BLaER1 treated with 17β-estradiol and CSF1 and Interleukin-3, amounts not matched to agents 10 nM and 100 nM (cell line): ENCODE data around the gene SYCE1L.
"Not testable (repeated sequence)": the region's sequence is repeated elsewhere in the genome, so short reads cannot be mapped to it uniquely, and the experiment has no call there.

Experiments
- H3K27ac ChIP-seq, 11 experiments: shearing (Covaris generic); formaldehyde crosslinking; 2 replicates each; pipeline ENCODE4 v1.8.1; 2022
- H3K27me3 ChIP-seq, 11 experiments: shearing (Covaris generic); formaldehyde crosslinking; 2 replicates each; pipeline ENCODE4 v1.8.1; 2022
- H3K36me3 ChIP-seq, 11 experiments: shearing (Covaris generic); formaldehyde crosslinking; 2 replicates each; pipeline ENCODE4 v1.8.1; 2022
- H3K4me1 ChIP-seq, 10 experiments: shearing (Covaris generic); formaldehyde crosslinking; 2 replicates each; pipeline ENCODE4 v1.8.1; 2022
- H3K4me2 ChIP-seq, 11 experiments: shearing (Covaris generic); formaldehyde crosslinking; 2 replicates each; pipeline ENCODE4 v1.8.1; 2022
- H3K4me3 ChIP-seq, 10 experiments: shearing (Covaris generic); formaldehyde crosslinking; 2 replicates each; pipeline ENCODE4 v1.8.1; 2022
- H3K9ac ChIP-seq, 11 experiments: shearing (Covaris generic); formaldehyde crosslinking; 2 replicates each; pipeline ENCODE4 v1.8.1; 2022
- H3K9me3 ChIP-seq, 11 experiments: shearing (Covaris generic); formaldehyde crosslinking; replicated peaks in 1 of 11; 2 replicates each; pipeline ENCODE4 v1.8.1; 2022
- H4K20me1 ChIP-seq, 11 experiments: shearing (Covaris generic); formaldehyde crosslinking; 2 replicates each; pipeline ENCODE4 v1.8.1; 2022
- Cebpa-rat ChIP-seq, 11 experiments: shearing (Covaris generic); IDR thresholded peaks; 2 replicates each; pipeline ENCODE4 v1.8.1; 2022

The SYCE1L gene

GRCh38 chr16:77171745-77172635 is 27.2 kb upstream of the SYCE1L start:
- H3K36me3 ChIP-seq: no peaks in the 10 kb centered on the region
- no peaks in the 10 kb centered on the region for H3K27me3 ChIP-seq
- H3K4me2 ChIP-seq: no peak overlapping the region
- no peak overlapping the region for H3K9ac ChIP-seq
- no peaks in the 10 kb centered on the region for H3K9me3 ChIP-seq
- H3K4me3 ChIP-seq: no peak overlapping the region
- no peak for TF ChIP-seq Cebpa-rat (IDR thresholded peaks at IDR 0.05)
- H4K20me1 ChIP-seq: no peaks in the 10 kb centered on the region
- H3K27ac ChIP-seq: no peak overlapping the region
- H3K4me1 ChIP-seq: no peaks in the 10 kb centered on the region

- Histone ChIP-seq H3K4me3 (no peak overlapping the region), H3K27me3 (no peaks in the 10 kb centered on the region)
- TF ChIP-seq Cebpa-rat (IDR thresholded peaks at IDR 0.05): no peak
These were observed 26.3 kb upstream of the SYCE1L start for GRCh38 chr16:77172951-77173350.

GRCh38 chr16:77183137-77183536 is 16.1 kb upstream of the SYCE1L start:
- no peak for TF ChIP-seq Cebpa-rat (IDR thresholded peaks at IDR 0.05)
- Histone ChIP-seq H3K9ac (no peak overlapping the region), H3K4me1 (peaks cover 0 to 11% (median 0%) of the 10 kb centered on the region in 10 experiments; a peak in 5 of 20 replicates), H4K20me1 (no peaks in the 10 kb centered on the region), H3K4me2 (no peak overlapping the region), H3K27ac (no peak overlapping the region), H3K4me3 (no peak overlapping the region), H3K9me3 (peaks cover 0 to 5% (median 0%) of the 10 kb centered on the region in 11 experiments; a peak in 1 of 22 replicates), H3K27me3 (no peaks in the 10 kb centered on the region), H3K36me3 (no peaks in the 10 kb centered on the region)

More at GRCh38 chr16:77172951-77173350, 26.3 kb upstream of the SYCE1L start:
- Histone ChIP-seq H3K27ac (no peak overlapping the region), H4K20me1 (no peaks in the 10 kb centered on the region), H3K4me1 (no peaks in the 10 kb centered on the region), H3K9ac (no peak overlapping the region), H3K36me3 (no peaks in the 10 kb centered on the region), H3K9me3 (no peaks in the 10 kb centered on the region), H3K4me2 (no peak overlapping the region)

- H3K27me3 ChIP-seq, H3K27ac ChIP-seq, H3K36me3 ChIP-seq, H3K9me3 ChIP-seq, H3K9ac ChIP-seq, H3K4me3 ChIP-seq, H3K4me2 ChIP-seq, H4K20me1 ChIP-seq: not testable (repeated sequence)
- peaks cover 0 to 14% (median 8%) of the 10 kb centered on the region in 10 experiments; a peak in 13 of 20 replicates for H3K4me1 ChIP-seq
These were observed 12.9 kb upstream of the SYCE1L start for GRCh38 chr16:77186298-77186697.

GRCh38 chr16:77190190-77190477 is 9.1 kb upstream of the SYCE1L start:
- Histone ChIP-seq H3K4me3 (peak overlapping the region; percentile 80 to 97 (median 90)), H3K4me1 (peaks cover 23 to 39% (median 29%) of the 10 kb centered on the region in 10 experiments), H4K20me1 (peaks cover 10 to 30% (median 21%) of the 10 kb centered on the region in 11 experiments; a peak in 19 of 22 replicates), H3K27me3 (no peaks in the 10 kb centered on the region), H3K4me2 (peak overlapping the region; percentile 80 to 97 (median 92)), H3K9me3 (no peaks in the 10 kb centered on the region), H3K9ac (peak overlapping the region; percentile 84 to 94 (median 90)), H3K27ac (peak overlapping the region; percentile 92 to 97 (median 94)), H3K36me3 (peaks cover 24 to 30% (median 28%) of the 10 kb centered on the region in 11 experiments)
- no peak for TF ChIP-seq Cebpa-rat (IDR thresholded peaks at IDR 0.05)

- peak within 1 kb of the TSS; percentile 92 to 97 (median 94) for H3K27ac ChIP-seq
These were observed 8.5 kb upstream of the SYCE1L start, which contains the start of gene MON1B for GRCh38 chr16:77190478-77191258. MON1B (plus strand) TSS chr16:77191190; CDS start chr16:77191486, 296 bp downstream.

GRCh38 chr16:77191259-77191969 is 7.8 kb upstream of the SYCE1L start:
- Histone ChIP-seq H3K9me3 (no peaks in the 10 kb centered on the region), H3K4me3 (peak overlapping the region; percentile 80 to 97 (median 90)), H3K36me3 (peaks cover 37 to 43% (median 41%) of the 10 kb centered on the region in 11 experiments), H4K20me1 (peaks cover 14 to 39% (median 33%) of the 10 kb centered on the region in 11 experiments; a peak in 20 of 22 replicates), H3K4me2 (peak overlapping the region; percentile 86 to 97 (median 92)), H3K27ac (peak overlapping the region; percentile 92 to 97 (median 94)), H3K27me3 (no peaks in the 10 kb centered on the region), H3K4me1 (peaks cover 23 to 46% (median 29%) of the 10 kb centered on the region in 10 experiments), H3K9ac (peak overlapping the region; percentile 84 to 94 (median 90))
- TF ChIP-seq Cebpa-rat (IDR thresholded peaks at IDR 0.05): no peak

More at GRCh38 chr16:77190478-77191258, 8.5 kb upstream of the SYCE1L start, which contains the start of gene MON1B:
- TF ChIP-seq Cebpa-rat (IDR thresholded peaks at IDR 0.05): no peak
- Histone ChIP-seq H4K20me1 (peaks cover 14 to 35% (median 26%) of the 10 kb centered on the region in 11 experiments; a peak in 20 of 22 replicates), H3K4me1 (peaks cover 23 to 44% (median 29%) of the 10 kb centered on the region in 10 experiments), H3K36me3 (peaks cover 29 to 36% (median 34%) of the 10 kb centered on the region in 11 experiments), H3K4me3 (peak within 1 kb of the TSS; percentile 80 to 97 (median 90)), H3K27me3 (no peaks in the 10 kb centered on the region), H3K4me2 (peak within 1 kb of the TSS; percentile 92 to 97 (median 94)), H3K9ac (peak within 1 kb of the TSS; percentile 84 to 94 (median 90)), H3K9me3 (no peaks in the 10 kb centered on the region)

GRCh38 chr16:77193377-77193776 is 5.8 kb upstream of the SYCE1L start:
- Histone ChIP-seq H4K20me1 (peaks cover 14 to 56% (median 47%) of the 10 kb centered on the region in 11 experiments; a peak in 20 of 22 replicates), H3K27ac (no peak overlapping the region), H3K4me1 (peaks cover 23 to 46% (median 29%) of the 10 kb centered on the region in 10 experiments), H3K9me3 (no peaks in the 10 kb centered on the region), H3K27me3 (no peaks in the 10 kb centered on the region), H3K36me3 (peaks cover 55 to 63% (median 61%) of the 10 kb centered on the region in 11 experiments), H3K4me2 (peak overlapping the region; percentile 32 to 97 (median 92); a peak in 15 of 22 replicates), H3K9ac (no peak overlapping the region), H3K4me3 (0 out of 20 replicates have a peak overlapping the region, but pooled peaks of 1 of the 10 experiments have one; percentile 6)
- no peak for TF ChIP-seq Cebpa-rat (IDR thresholded peaks at IDR 0.05)
